Trophoblast cell (in vitro differentiated cells and primary cell): Measurements from ENCODE around the gene QSOX1.
A peak's percentile ranks its signal among the peaks of the same experiment; 100 is the strongest.

Source experiments
- DNase-seq, 2 donors: peaks; one replicate each; pipeline ENCODE4 v3.0.0-alpha.2; 2016
- H2AFZ ChIP-seq: 2 replicates; pipeline ENCODE4 v1.6.1; 2013; ENCODE audit warnings: low read length, moderate library complexity, mild to moderate bottlenecking; ENCODE audit not compliant: insufficient read depth, poor library complexity
- H2AK5ac ChIP-seq: 2 replicates; pipeline ENCODE4 v1.6.1; 2013; ENCODE audit warnings: mild to moderate bottlenecking, low read length
- H2BK120ac ChIP-seq: 2 replicates; pipeline ENCODE4 v1.6.1; 2013; ENCODE audit warnings: low read length, mild to moderate bottlenecking, moderate library complexity; ENCODE audit not compliant: insufficient read depth, poor library complexity
- H2BK12ac ChIP-seq: 2 replicates; pipeline ENCODE4 v1.6.1; 2013; ENCODE audit warnings: mild to moderate bottlenecking, low read length, moderate library complexity
- H2BK5ac ChIP-seq: 2 replicates; pipeline ENCODE4 v1.6.1; 2013; ENCODE audit warnings: low read length, low read depth, moderate library complexity, mild to moderate bottlenecking; ENCODE audit not compliant: poor library complexity
- H3K14ac ChIP-seq: 2 replicates; pipeline ENCODE4 v1.6.1; 2013; ENCODE audit warnings: mild to moderate bottlenecking, low read length
- H3K18ac ChIP-seq: 2 replicates; pipeline ENCODE4 v1.6.1; 2013; ENCODE audit warnings: mild to moderate bottlenecking, low read length
- H3K23ac ChIP-seq: 2 replicates; pipeline ENCODE4 v1.6.1; 2013; ENCODE audit warnings: low read length
- H3K27ac ChIP-seq: 2 replicates; pipeline ENCODE4 v1.5.1; 2013; ENCODE audit warnings: low read depth, mild to moderate bottlenecking, inconsistent platforms, low read length, moderate library complexity
- H3K27me3 ChIP-seq: 2 replicates; pipeline ENCODE4 v1.6.1; 2013; ENCODE audit warnings: inconsistent platforms, mild to moderate bottlenecking, low read length, moderate library complexity; ENCODE audit not compliant: insufficient read depth
- H3K36me3 ChIP-seq, 2 experiments: 1 replicate in 1 of 2; 2 replicates in 1 of 2; pipeline ENCODE4 v1.6.1; 2013; ENCODE audit warnings: low read length in 2 of 2, mild to moderate bottlenecking in 2 of 2, moderate library complexity in 1 of 2; ENCODE audit not compliant: insufficient read depth in 2 of 2, control insufficient read depth in 1 of 2
- H3K4ac ChIP-seq: 2 replicates; pipeline ENCODE4 v1.6.1; 2013; ENCODE audit warnings: low read depth, mild to moderate bottlenecking, low read length, moderate library complexity
- H3K4me1 ChIP-seq, 2 experiments: 1 replicate in 1 of 2; 2 replicates in 1 of 2; pipeline ENCODE4 v1.6.1; 2013; ENCODE audit warnings: low read length in 2 of 2, mild to moderate bottlenecking in 2 of 2, moderate library complexity in 1 of 2; ENCODE audit not compliant: insufficient read depth in 2 of 2, control insufficient read depth in 1 of 2
- H3K4me2 ChIP-seq: 2 replicates; pipeline ENCODE4 v1.6.1; 2013; ENCODE audit warnings: inconsistent platforms, mild to moderate bottlenecking, low read length, moderate library complexity
- H3K4me3 ChIP-seq: 2 replicates; pipeline ENCODE4 v1.5.1; 2013; ENCODE audit warnings: mild to moderate bottlenecking, low read depth, low read length, inconsistent platforms
- H3K79me1 ChIP-seq: one replicate; pipeline ENCODE4 v1.6.1; 2013; ENCODE audit warnings: low read length
- H3K79me2 ChIP-seq: 2 replicates; pipeline ENCODE4 v1.6.1; 2013; ENCODE audit warnings: low read length, mild to moderate bottlenecking; ENCODE audit not compliant: control insufficient read depth, insufficient read depth, poor library complexity
- H3K9ac ChIP-seq: 2 replicates; pipeline ENCODE4 v1.6.1; 2013; ENCODE audit warnings: mild to moderate bottlenecking, low read length
- H3K9me3 ChIP-seq: 2 replicates; pipeline ENCODE4 v1.6.1; 2013; ENCODE audit warnings: low read depth, mild to moderate bottlenecking, control low read depth, inconsistent platforms, low read length; ENCODE audit not compliant: insufficient read depth
- H4K12ac ChIP-seq: 2 replicates; pipeline ENCODE4 v1.6.1; 2013; ENCODE audit warnings: low read depth, mild to moderate bottlenecking, low read length, moderate library complexity
- H4K8ac ChIP-seq: 2 replicates; pipeline ENCODE4 v1.6.1; 2013; ENCODE audit warnings: low read depth, mild to moderate bottlenecking, low read length, moderate library complexity
- H4K91ac ChIP-seq: one replicate; pipeline ENCODE4 v1.6.1; 2013; ENCODE audit warnings: low read depth, mild to moderate bottlenecking, low read length, moderate library complexity
- WGBS: extraction: QIAGEN DNeasy Blood & Tissue Kit; methylation state at CpG from one replicate; pipeline ENCODE4 v1.1.7; 2013; ENCODE audit warnings: missing lambda C conversion rate; ENCODE audit not compliant: insufficient read length, insufficient coverage; ENCODE audit errors: extremely low coverage; 5-methylcytosine and 5-hydroxymethylcytosine counted together

The QSOX1 gene

DNA sequence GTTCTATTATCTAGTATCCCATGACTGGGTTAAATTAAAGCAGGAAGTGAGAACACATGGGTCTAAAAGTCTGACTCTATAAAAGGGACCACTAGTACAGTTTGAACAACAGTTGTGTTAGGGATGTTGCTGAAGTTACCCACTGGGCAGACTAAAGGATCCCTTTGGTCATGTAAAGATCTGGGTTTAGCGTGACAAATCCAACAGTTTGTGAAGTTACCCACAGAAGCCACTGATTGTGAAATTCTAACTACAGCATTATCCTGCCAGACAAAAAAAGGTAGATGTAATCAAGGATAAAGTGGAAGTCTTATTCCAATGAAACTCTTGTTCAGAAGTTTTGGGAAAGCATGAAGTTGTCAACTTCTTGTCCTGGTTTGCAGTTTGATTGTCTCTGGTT lies 5.7 kb downstream of the QSOX1 start:
- no peak for DNase-seq
- no peak overlapping the region for H2BK5ac ChIP-seq
- peaks cover under 1% of the 10 kb centered on the region for H3K79me1 ChIP-seq
- peaks cover 8 to 10% of the 10 kb centered on the region in 2 experiments for H3K4me1 ChIP-seq
- no peaks in the 10 kb centered on the region for H3K27me3 ChIP-seq
- H2AFZ ChIP-seq = no peak overlapping the region
- peaks cover 5% of the 10 kb centered on the region for H3K79me2 ChIP-seq
- H4K91ac ChIP-seq = no peak overlapping the region
- H3K14ac ChIP-seq = no peak overlapping the region
- peaks cover 2% of the 10 kb centered on the region for H3K9me3 ChIP-seq
- H3K4me2 ChIP-seq = no peak overlapping the region
- no peak overlapping the region for H3K4me3 ChIP-seq
- no peak overlapping the region for H3K9ac ChIP-seq
- no peak overlapping the region for H2AK5ac ChIP-seq
- H3K18ac ChIP-seq = no peak overlapping the region
- H3K4ac ChIP-seq = no peak overlapping the region
- H4K12ac ChIP-seq = no peak overlapping the region
- no peak overlapping the region for H3K27ac ChIP-seq
- no peak overlapping the region for H3K23ac ChIP-seq
- no peak overlapping the region for H2BK12ac ChIP-seq
- H4K8ac ChIP-seq = no peak overlapping the region
- no CpG with 5 or more reads among the region's 1 CpG for WGBS
- no peak overlapping the region for H2BK120ac ChIP-seq
- H3K36me3 ChIP-seq = peaks cover 0 to 5% of the 10 kb centered on the region in 2 experiments

DNA sequence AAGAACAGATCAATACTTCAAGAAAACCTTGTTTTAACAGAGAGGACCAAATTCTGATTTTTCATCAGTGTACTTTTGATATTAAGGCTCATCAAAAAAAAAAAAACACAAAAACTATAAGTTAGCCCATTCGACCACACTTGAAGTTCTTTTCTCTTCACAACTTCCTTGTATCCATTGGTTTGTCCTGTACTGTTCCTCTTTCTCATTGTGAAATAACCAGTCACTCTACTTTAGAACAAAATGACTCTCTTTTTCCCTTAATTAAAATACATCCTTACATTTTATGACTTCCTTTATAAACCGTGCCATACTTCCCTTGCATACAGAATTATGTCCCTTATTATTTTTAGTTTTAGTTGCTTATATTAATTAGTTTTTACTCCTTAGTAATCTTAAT lies 8.4 kb downstream of the QSOX1 start:
- Histone ChIP-seq H2AK5ac (no peak overlapping the region), H2BK120ac (no peak overlapping the region), H3K27ac (no peak overlapping the region), H3K4ac (no peak overlapping the region), H3K27me3 (no peaks in the 10 kb centered on the region), H3K36me3 (peaks cover 0 to 8% of the 10 kb centered on the region in 2 experiments), H2AFZ (no peak overlapping the region), H3K79me2 (peaks cover 2% of the 10 kb centered on the region), H4K8ac (no peak overlapping the region), H3K9ac (no peak overlapping the region), H2BK12ac (no peak overlapping the region), H4K91ac (no peak overlapping the region), H3K23ac (no peak overlapping the region), H3K18ac (no peak overlapping the region), H3K4me3 (no peak overlapping the region), H3K14ac (no peak overlapping the region), H3K9me3 (peaks cover 1% of the 10 kb centered on the region), H3K79me1 (no peaks in the 10 kb centered on the region), H3K4me1 (peaks cover 8 to 15% of the 10 kb centered on the region in 2 experiments), H3K4me2 (no peak overlapping the region), H4K12ac (no peak overlapping the region), H2BK5ac (no peak overlapping the region)
- WGBS = 100% methylated on average over 1 of the region's 2 CpGs
- DNase-seq = no peak

DNA sequence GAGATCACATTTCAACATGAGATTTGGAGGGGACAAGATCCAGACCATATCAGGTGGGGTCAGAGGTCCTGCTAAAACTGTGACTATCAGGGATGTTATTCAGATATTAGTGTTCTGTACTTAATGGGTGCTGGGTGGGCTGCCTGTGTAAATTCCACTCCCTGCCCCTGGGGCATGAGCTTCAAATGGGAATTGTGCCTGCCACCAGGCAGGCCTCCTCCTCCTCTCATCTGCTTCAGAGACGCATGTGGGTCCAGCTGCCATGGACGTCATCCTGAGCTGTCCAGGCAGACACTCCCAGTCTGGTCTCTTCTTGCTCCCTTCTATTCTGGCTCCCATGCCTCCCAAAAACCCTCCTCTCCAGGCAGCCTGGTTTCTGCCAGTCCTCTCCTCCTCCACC lies 10.4 kb downstream of the QSOX1 start:
- H3K18ac ChIP-seq = no peak overlapping the region
- peak overlapping the region; percentile 26 for H3K14ac ChIP-seq
- peak overlapping the region; percentile 23 for H3K27ac ChIP-seq
- no peak overlapping the region for H3K23ac ChIP-seq
- no peak overlapping the region for H2AFZ ChIP-seq
- peaks cover 3 to 6% of the 10 kb centered on the region in 2 experiments for H3K36me3 ChIP-seq
- no peak overlapping the region for H4K12ac ChIP-seq
- H3K79me2 ChIP-seq = no peaks in the 10 kb centered on the region
- no peak overlapping the region for H3K4me3 ChIP-seq
- H3K9ac ChIP-seq = no peak overlapping the region
- no peak overlapping the region for H2AK5ac ChIP-seq
- H4K91ac ChIP-seq = peak overlapping the region; percentile 25
- H3K4ac ChIP-seq = no peak overlapping the region
- H3K79me1 ChIP-seq = no peaks in the 10 kb centered on the region
- H2BK5ac ChIP-seq = no peak overlapping the region
- H3K4me1 ChIP-seq = peaks cover 5 to 18% of the 10 kb centered on the region in 2 experiments
- H3K27me3 ChIP-seq = no peaks in the 10 kb centered on the region
- peak; percentile 94 to 95 for DNase-seq
- peaks cover 2% of the 10 kb centered on the region for H3K9me3 ChIP-seq
- no CpG with 5 or more reads among the region's 2 CpGs for WGBS
- no peak overlapping the region for H2BK12ac ChIP-seq
- H3K4me2 ChIP-seq = no peak overlapping the region
- no peak overlapping the region for H2BK120ac ChIP-seq
- H4K8ac ChIP-seq = no peak overlapping the region

DNA sequence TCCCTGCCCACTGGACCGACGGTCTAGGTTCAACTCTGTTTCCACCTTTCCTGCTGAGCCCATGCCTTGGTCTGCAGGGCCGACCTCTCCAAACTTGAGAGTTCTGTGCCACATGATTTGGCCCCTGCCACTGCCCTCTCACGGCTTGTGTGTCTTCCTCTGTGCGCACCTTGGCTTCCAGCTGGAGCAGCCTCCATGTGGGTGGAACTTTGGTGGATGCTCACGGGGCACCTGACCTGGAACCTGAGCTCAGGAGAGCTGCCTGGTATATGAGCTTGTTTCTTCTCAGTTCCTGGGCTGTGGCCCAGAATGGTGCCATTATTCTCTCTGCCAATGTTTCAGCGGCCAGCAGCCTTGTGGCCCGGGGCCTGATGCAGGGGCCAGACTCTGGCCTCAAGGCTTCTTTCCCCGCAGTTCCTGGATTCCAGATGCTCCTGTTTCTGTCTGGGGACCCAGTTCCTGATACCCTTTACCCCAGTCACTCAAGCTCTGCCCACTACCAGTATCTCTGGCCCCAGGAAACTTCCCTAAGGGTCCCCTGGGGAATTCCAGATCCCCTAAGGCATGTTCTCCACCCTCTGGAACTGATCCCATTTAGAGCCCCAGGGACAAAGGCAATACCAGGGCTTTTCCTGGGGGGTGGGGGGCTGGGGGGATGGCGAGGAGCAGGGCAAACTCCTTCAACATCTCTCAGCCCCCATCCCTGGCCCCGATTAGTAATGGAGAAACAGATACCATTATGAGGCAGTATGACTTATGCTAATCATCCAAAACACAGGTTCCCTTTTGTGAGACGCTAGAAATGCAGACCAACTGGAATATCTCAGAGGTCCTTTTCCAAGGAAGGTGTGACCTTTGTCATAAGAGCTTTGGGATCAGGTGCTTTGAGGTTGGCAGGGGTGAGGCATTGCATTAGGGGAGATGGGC lies 11.1 kb downstream of the QSOX1 start:
- Histone ChIP-seq H3K79me2 (no peaks in the 10 kb centered on the region), H3K4me2 (no peak overlapping the region), H3K14ac (peak overlapping the region; percentile 26), H3K23ac (no peak overlapping the region), H2AK5ac (no peak overlapping the region), H3K27ac (peak overlapping the region; percentile 23), H2BK120ac (no peak overlapping the region), H3K4me3 (no peak overlapping the region), H3K79me1 (no peaks in the 10 kb centered on the region), H3K27me3 (no peaks in the 10 kb centered on the region), H3K4me1 (peaks cover 5 to 18% of the 10 kb centered on the region in 2 experiments), H2BK5ac (no peak overlapping the region), H3K9me3 (peaks cover 2% of the 10 kb centered on the region), H3K18ac (no peak overlapping the region), H4K91ac (peak overlapping the region; percentile 25), H3K4ac (no peak overlapping the region), H2BK12ac (no peak overlapping the region), H4K12ac (no peak overlapping the region), H3K36me3 (peaks cover 3 to 6% of the 10 kb centered on the region in 2 experiments), H3K9ac (no peak overlapping the region), H2AFZ (no peak overlapping the region), H4K8ac (no peak overlapping the region)
- no CpG with 5 or more reads among the region's 12 CpGs for WGBS
- DNase-seq = peak; percentile 95 to 97
